ENCODE data around the gene PDE9A. TPM values are rescaled to one million over a fixed set of nuclear protein-coding genes. Genes with fewer than 3 reads are reported as not detected.

PDE9A gene
- total RNA-seq, 1 experiment from 2014 or later, result 44.8 TPM

DNA sequence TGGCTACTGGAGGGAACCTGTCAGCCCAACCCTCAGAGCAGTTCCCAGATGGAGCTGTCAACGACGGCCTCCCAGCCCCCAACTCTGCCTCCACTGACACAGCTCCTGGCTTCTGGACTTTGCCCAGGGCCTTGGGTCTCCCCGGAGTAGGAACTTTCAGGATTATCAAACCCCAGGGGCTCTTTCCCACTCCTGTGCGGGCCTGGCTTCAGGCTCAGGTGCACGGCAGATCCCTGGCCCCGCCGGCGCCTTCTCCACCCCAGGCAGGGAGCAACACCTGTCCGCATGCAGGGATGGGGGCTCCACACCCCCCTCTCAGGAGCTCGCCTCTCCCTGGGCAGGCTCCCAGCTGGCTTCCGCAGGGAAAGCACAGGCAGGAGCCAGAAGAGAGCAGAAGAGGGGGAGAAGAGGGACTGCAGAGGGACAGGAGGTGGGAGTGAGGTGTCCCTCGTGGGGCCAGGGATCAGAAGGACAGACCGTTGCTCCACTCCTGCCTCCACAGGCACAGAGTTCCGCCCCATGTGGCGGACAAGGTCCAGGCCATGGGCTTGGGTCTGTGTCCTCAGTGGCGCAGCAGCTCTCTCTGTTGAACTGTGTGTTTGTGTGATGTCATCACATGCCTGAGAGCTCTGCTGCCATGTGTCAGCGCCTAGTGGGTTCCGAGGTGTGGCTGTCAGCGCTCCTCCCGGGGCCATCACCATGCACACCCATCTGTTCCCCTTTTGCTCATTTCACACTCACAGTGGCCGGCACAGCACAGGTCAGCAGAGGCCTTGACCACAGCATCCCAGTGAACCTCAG, 107.7 kb downstream of the PDE9A start:
- no peak overlapping the region for H3K4me3 Mint-ChIP-seq
- POLR2A ChIA-PET, result no interaction called here
- H3K9me3 Mint-ChIP-seq, result no peaks in the 10 kb centered on the region
- DNase-seq (ENCODE audit: low spot score), result no peak
- CTCF ChIA-PET, result interaction anchor here (0.8 to 1.6 kb wide), 2 partner anchors 56 to 220 kb away, joined by 3 to 4 read pairs; no protein-coding TSS in a partner anchor
- no peaks in the 10 kb centered on the region for H3K27me3 Mint-ChIP-seq (ENCODE audit: low read depth)
- H3K36me3 Mint-ChIP-seq, result peaks cover 40% of the 10 kb centered on the region
- no peaks in the 10 kb centered on the region for H3K4me1 Mint-ChIP-seq
- TF ChIP-seq USF1 (CRISPR knock-in tag; IDR thresholded peaks at IDR 0.05) (no peak), NR1H2 (CRISPR knock-in tag; IDR thresholded peaks at IDR 0.05) (no peak), NFYB (CRISPR knock-in tag; conservative IDR thresholded peaks at IDR 0.05; ENCODE audit: low read depth) (no peak), ZNF416 (CRISPR knock-in tag; IDR thresholded peaks at IDR 0.05) (no peak), GABPB1 (CRISPR knock-in tag; IDR thresholded peaks at IDR 0.05) (no peak), IRF2 (CRISPR knock-in tag; IDR thresholded peaks at IDR 0.05; ENCODE audit: borderline replicate concordance, low read depth) (no peak), JUN (CRISPR knock-in tag; IDR thresholded peaks at IDR 0.05) (no peak), ZNF138 (CRISPR knock-in tag; conservative IDR thresholded peaks at IDR 0.05) (no peak), FOXP4 (CRISPR knock-in tag; IDR thresholded peaks at IDR 0.05) (no peak), NFE2L1 (CRISPR knock-in tag; IDR thresholded peaks at IDR 0.05) (no peak), MXD4 (CRISPR knock-in tag; IDR thresholded peaks at IDR 0.05; ENCODE audit: borderline replicate concordance) (no peak), IRF1 (CRISPR knock-in tag; IDR thresholded peaks at IDR 0.05) (no peak), ZBTB43 (CRISPR knock-in tag; IDR thresholded peaks at IDR 0.05) (no peak), TEAD4 (CRISPR knock-in tag; IDR thresholded peaks at IDR 0.05) (no peak), HMGA2 (CRISPR knock-in tag; IDR thresholded peaks at IDR 0.05) (no peak), CREB1 (CRISPR knock-in tag; IDR thresholded peaks at IDR 0.05) (no peak), RORB (CRISPR knock-in tag; IDR thresholded peaks at IDR 0.05) (no peak)
- TF ChIP-seq, protein P1, sequence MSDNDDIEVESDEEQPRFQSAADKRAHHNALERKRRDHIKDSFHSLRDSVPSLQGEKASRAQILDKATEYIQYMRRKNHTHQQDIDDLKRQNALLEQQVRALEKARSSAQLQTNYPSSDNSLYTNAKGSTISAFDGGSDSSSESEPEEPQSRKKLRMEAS (CRISPR knock-in tag; IDR thresholded peaks at IDR 0.05), result no peak
- TF ChIP-seq, protein P2, sequence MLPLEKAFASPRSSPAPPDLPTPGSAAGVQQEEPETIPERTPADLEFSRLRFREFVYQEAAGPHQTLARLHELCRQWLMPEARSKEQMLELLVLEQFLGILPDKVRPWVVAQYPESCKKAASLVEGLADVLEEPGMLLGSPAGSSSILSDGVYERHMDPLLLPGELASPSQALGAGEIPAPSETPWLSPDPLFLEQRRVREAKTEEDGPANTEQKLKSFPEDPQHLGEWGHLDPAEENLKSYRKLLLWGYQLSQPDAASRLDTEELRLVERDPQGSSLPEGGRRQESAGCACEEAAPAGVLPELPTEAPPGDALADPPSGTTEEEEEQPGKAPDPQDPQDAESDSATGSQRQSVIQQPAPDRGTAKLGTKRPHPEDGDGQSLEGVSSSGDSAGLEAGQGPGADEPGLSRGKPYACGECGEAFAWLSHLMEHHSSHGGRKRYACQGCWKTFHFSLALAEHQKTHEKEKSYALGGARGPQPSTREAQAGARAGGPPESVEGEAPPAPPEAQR (CRISPR knock-in tag; IDR thresholded peaks at IDR 0.05), result no peak
- no peak overlapping the region for H3K27ac Mint-ChIP-seq
- ATAC-seq, result no peak

- ATAC-seq (no peak), DNase-seq (ENCODE audit: low spot score) (no peak)
- H3K27me3 Mint-ChIP-seq (ENCODE audit: low read depth), result no peaks in the 10 kb centered on the region
- no peaks in the 10 kb centered on the region for H3K9me3 Mint-ChIP-seq
- peaks cover 45% of the 10 kb centered on the region for H3K36me3 Mint-ChIP-seq
- CTCF ChIA-PET, result interaction anchor here (1.6 kb wide), 1 partner anchor 56 kb away, joined by 4 read pairs; no protein-coding TSS in a partner anchor
- no peak overlapping the region for H3K4me3 Mint-ChIP-seq
- no peak overlapping the region for H3K27ac Mint-ChIP-seq
- no peaks in the 10 kb centered on the region for H3K4me1 Mint-ChIP-seq
- POLR2A ChIA-PET, result no interaction called here
- no peak for TF ChIP-seq ATF1 (CRISPR knock-in tag; IDR thresholded peaks at IDR 0.05)
- no peak for TF ChIP-seq IRF2 (CRISPR knock-in tag; IDR thresholded peaks at IDR 0.05; ENCODE audit: borderline replicate concordance, low read depth)
- no peak for TF ChIP-seq FOXP1 (CRISPR knock-in tag; IDR thresholded peaks at IDR 0.05; ENCODE audit: borderline replicate concordance)
- TF ChIP-seq JUN (CRISPR knock-in tag; IDR thresholded peaks at IDR 0.05), result no peak
- TF ChIP-seq, protein P3, sequence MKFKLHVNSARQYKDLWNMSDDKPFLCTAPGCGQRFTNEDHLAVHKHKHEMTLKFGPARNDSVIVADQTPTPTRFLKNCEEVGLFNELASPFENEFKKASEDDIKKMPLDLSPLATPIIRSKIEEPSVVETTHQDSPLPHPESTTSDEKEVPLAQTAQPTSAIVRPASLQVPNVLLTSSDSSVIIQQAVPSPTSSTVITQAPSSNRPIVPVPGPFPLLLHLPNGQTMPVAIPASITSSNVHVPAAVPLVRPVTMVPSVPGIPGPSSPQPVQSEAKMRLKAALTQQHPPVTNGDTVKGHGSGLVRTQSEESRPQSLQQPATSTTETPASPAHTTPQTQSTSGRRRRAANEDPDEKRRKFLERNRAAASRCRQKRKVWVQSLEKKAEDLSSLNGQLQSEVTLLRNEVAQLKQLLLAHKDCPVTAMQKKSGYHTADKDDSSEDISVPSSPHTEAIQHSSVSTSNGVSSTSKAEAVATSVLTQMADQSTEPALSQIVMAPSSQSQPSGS (CRISPR knock-in tag; IDR thresholded peaks at IDR 0.05; ENCODE audit: borderline replicate concordance, low read depth), result no peak
- TF ChIP-seq, protein P4, sequence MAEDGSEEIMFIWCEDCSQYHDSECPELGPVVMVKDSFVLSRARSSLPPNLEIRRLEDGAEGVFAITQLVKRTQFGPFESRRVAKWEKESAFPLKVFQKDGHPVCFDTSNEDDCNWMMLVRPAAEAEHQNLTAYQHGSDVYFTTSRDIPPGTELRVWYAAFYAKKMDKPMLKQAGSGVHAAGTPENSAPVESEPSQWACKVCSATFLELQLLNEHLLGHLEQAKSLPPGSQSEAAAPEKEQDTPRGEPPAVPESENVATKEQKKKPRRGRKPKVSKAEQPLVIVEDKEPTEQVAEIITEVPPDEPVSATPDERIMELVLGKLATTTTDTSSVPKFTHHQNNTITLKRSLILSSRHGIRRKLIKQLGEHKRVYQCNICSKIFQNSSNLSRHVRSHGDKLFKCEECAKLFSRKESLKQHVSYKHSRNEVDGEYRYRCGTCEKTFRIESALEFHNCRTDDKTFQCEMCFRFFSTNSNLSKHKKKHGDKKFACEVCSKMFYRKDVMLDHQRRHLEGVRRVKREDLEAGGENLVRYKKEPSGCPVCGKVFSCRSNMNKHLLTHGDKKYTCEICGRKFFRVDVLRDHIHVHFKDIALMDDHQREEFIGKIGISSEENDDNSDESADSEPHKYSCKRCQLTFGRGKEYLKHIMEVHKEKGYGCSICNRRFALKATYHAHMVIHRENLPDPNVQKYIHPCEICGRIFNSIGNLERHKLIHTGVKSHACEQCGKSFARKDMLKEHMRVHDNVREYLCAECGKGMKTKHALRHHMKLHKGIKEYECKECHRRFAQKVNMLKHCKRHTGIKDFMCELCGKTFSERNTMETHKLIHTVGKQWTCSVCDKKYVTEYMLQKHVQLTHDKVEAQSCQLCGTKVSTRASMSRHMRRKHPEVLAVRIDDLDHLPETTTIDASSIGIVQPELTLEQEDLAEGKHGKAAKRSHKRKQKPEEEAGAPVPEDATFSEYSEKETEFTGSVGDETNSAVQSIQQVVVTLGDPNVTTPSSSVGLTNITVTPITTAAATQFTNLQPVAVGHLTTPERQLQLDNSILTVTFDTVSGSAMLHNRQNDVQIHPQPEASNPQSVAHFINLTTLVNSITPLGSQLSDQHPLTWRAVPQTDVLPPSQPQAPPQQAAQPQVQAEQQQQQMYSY (CRISPR knock-in tag; IDR thresholded peaks at IDR 0.05), result no peak
Measured at GRCh38 chr21:42761776-42762335, 108.4 kb downstream of the PDE9A start.

Measured in WTC11 (cell line).